ENCODE data around the gene TRIM16.
"Not testable (repeated sequence)": the region's sequence is repeated elsewhere in the genome, so short reads cannot be mapped to it uniquely, and the experiment has no call there.

Gene TRIM16

GRCh38 chr17:15683824-15684478 is at the start of gene TRIM16:
Gene TRIM16, minus strand, starts transcription at chr17:15684311. Its CDS starts 32,702 bp downstream, at chr17:15651609.
- peak; percentile 62 for DNase-seq (ENCODE audit: low spot score)

GRCh38 chr17:15733174-15733789 is 49.2 kb upstream of the TRIM16 start:
- DNase-seq (ENCODE audit: low spot score), result not testable (repeated sequence)

- not testable (repeated sequence) for DNase-seq (ENCODE audit: low spot score)
Measured at GRCh38 chr17:15731900-15732299, 47.8 kb upstream of the TRIM16 start, which contains the start of gene TBC1D26. Gene TBC1D26, plus strand, starts transcription at chr17:15732283. Its CDS starts 3,066 bp downstream, at chr17:15735349.

- DNase-seq (ENCODE audit: low spot score), result not testable (repeated sequence)
Measured at GRCh38 chr17:15730535-15730934, 46.4 kb upstream of the TRIM16 start.

DNA sequence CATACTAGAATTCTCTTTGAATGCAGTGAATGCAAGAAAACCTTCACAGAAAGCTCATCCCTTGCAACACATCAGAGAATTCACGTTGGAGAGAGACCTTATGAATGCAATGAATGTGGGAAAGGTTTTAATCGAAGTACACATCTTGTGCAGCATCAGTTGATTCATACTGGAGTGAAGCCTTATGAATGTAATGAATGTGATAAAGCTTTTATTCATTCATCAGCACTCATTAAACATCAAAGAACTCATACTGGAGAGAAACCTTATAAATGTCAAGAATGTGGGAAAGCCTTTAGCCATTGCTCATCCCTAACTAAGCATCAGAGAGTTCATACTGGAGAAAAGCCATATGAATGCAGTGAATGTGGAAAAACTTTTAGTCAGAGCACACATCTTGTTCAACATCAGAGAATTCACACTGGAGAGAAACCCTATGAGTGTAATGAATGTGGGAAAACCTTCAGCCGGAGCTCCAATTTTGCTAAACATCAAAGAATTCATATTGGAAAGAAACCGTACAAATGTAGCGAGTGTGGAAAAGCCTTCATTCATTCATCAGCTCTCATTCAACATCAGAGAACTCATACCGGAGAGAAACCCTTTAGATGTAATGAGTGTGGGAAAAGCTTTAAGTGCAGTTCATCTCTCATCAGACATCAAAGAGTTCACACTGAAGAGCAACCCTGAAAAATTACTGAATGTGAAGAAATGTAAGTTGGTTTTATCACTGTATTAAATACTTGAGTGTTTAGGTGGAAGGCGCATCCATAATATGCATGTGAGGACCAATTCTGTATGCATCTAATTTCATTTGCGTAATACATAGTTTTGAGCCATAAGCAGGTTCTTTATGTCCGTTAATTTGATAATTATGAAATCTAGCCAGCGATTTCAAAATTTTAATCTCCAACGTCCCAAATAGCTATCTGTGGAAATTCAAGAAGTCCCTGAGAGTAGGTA is 32.8 kb upstream of the TRIM16 start:
- DNase-seq (ENCODE audit: low spot score), result not testable (repeated sequence)

DNA sequence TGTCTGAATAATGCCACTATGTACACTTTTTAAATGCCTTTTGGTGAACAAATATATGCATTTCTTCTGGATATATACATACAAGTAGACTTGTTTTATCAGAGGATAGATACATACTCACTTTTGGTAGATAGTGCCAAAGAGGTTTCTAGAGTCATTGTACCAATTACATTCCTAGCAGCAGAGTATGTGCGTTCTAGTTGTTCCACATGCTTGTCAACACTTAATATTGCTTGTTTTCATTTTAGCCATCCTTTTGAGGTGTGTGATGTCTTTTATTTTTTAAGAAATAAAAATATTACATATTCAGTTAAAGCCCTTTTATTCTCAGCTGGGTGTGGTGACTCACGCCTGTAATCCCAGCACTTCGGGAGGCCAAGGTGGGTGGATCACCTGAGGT is 24.8 kb upstream of the TRIM16 start:
- not testable (repeated sequence) for DNase-seq (ENCODE audit: low spot score)

GRCh38 chr17:15704813-15705212 is 20.7 kb upstream of the TRIM16 start:
- DNase-seq (ENCODE audit: low spot score), result not testable (repeated sequence)

- not testable (repeated sequence) for DNase-seq (ENCODE audit: low spot score)
Measured at GRCh38 chr17:15704239-15704638, 20.1 kb upstream of the TRIM16 start.

- not testable (repeated sequence) for DNase-seq (ENCODE audit: low spot score)
Measured at GRCh38 chr17:15699937-15700336, 15.8 kb upstream of the TRIM16 start.

GRCh38 chr17:15699413-15699924 is 15.4 kb upstream of the TRIM16 start, which contains the start of gene ZNF286A:
Gene ZNF286A, plus strand, starts transcription at chr17:15699752. Its CDS starts 578 bp downstream, at chr17:15700330.
- DNase-seq (ENCODE audit: low spot score), result peak; percentile 90

GRCh38 chr17:15698967-15699366 is 14.9 kb upstream of the TRIM16 start:
- not testable (repeated sequence) for DNase-seq (ENCODE audit: low spot score)

GRCh38 chr17:15687494-15687893 is 3.4 kb upstream of the TRIM16 start:
- DNase-seq (ENCODE audit: low spot score), result not testable (repeated sequence)

DNA sequence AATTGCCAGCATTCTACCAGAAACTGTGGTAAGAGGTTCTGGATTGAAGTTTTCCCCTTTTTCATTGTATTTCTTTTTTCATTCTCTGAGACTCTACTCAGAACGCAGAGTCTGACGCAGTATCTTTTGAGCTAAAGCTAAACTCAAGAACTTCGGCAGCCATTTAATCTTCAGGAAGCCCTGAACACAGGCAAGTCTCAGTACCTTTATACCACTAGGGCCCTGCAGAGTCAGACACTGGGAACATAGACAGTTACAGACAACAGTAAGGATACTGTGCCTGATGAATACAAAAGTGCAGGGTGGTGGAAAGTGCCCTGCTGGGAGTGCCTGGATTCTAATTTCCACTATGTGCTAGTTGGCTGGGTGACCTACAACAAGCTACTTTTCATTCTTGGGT is 976 bp downstream of the TRIM16 start:
- not testable (repeated sequence) for DNase-seq (ENCODE audit: low spot score)

DNA sequence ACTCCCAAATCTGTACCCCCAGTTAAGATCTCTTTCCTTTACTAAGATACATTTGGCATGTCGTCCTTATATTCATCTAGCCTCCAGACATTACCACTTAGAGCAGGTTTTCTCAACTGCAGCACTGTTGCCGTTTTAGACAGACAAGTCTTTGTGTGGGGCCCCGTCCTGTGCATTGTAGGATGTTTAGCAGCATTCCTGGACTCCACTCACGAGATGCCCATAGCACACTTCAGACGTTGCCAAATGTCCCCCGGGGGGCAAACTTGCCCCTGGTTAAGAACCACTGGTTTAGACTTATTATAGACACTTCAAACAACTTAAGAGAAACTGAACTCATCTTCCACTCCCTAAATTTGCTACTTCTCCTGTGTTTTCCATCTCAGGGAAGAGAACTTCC is 8.1 kb downstream of the TRIM16 start:
- DNase-seq (ENCODE audit: low spot score), result not testable (repeated sequence)

GRCh38 chr17:15674640-15675039 is 9.5 kb downstream of the TRIM16 start:
- not testable (repeated sequence) for DNase-seq (ENCODE audit: low spot score)

GRCh38 chr17:15669526-15669925 is 14.6 kb downstream of the TRIM16 start:
- not testable (repeated sequence) for DNase-seq (ENCODE audit: low spot score)

DNA sequence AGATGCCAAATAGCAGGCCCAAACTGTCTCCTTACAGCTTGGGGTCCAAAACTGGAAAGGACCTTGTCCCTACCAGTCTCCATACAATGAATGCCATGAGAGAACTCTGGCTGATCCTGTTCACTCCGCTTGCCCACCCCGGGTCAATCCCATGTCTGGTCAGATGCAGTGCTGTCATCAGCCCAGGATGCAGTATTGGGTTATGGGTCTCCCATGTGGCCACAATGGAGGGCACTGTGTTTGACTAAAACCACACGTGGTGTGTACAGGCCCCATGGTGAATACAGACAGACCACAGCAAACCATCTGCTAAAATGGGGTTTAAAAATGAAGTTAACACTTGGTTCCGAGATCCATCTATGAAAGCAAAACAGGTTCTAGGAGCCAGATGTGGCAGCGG is 20.4 kb downstream of the TRIM16 start:
- no peak for DNase-seq (ENCODE audit: low spot score)

DNA sequence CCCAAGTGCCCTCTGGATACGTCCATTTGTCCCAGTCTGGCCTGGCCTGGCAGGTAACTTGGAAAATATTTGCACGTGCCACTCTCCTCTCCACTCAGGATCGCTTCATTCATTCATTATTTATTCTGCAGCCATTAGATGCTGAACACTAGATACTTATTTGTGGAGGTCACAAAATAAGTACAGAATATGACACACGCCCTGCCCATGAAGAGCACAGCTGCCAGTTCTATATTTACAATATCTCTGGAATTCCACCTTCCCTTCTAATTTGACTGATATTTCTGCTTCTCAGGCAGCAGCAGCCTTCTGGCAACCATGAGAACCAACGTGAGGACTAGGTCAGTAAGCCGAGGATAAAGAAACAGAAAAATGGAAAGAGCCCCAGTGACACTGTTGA is 20.9 kb downstream of the TRIM16 start:
- no peak for DNase-seq (ENCODE audit: low spot score)

- DNase-seq (ENCODE audit: low spot score), result no peak
Measured at GRCh38 chr17:15662681-15663080, 21.4 kb downstream of the TRIM16 start.

- DNase-seq (ENCODE audit: low spot score), result no peak
Measured at GRCh38 chr17:15660077-15660476, 24.0 kb downstream of the TRIM16 start.

- DNase-seq (ENCODE audit: low spot score), result no peak
Measured at GRCh38 chr17:15659663-15660062, 24.4 kb downstream of the TRIM16 start.

GRCh38 chr17:15659236-15659635 is 24.9 kb downstream of the TRIM16 start:
- no peak for DNase-seq (ENCODE audit: low spot score)

Data from D341Med (cell line).